Effector memory CD4-positive, alpha-beta T cell (primary cell): ENCODE results near the gene GRIN3A.

Source experiments
- DNase-seq, 3 donors: peaks; one replicate each; pipeline ENCODE4 v3.0.0-alpha.2; 2020
- H3K27ac ChIP-seq: 2 replicates; pipeline ENCODE4 v1.7.0; 2013; ENCODE audit warnings: mild to moderate bottlenecking, low read length, moderate library complexity; ENCODE audit not compliant: insufficient read depth, poor library complexity, severe bottlenecking
- H3K27me3 ChIP-seq: replicated peaks from 2 replicates; pipeline ENCODE4 v1.7.0; 2013; ENCODE audit warnings: mild to moderate bottlenecking, low read length; ENCODE audit not compliant: insufficient read depth, control insufficient read depth, poor library complexity, severe bottlenecking
- H3K36me3 ChIP-seq: 2 replicates; pipeline ENCODE4 v1.7.0; 2013; ENCODE audit warnings: mild to moderate bottlenecking, low read length, moderate library complexity; ENCODE audit not compliant: control insufficient read depth, insufficient read depth
- H3K4me1 ChIP-seq: 2 replicates; pipeline ENCODE4 v1.7.0; 2013; ENCODE audit warnings: low read length, mild to moderate bottlenecking; ENCODE audit not compliant: control insufficient read depth, insufficient read depth, poor library complexity, severe bottlenecking
- H3K4me3 ChIP-seq: 2 replicates; pipeline ENCODE4 v1.7.0; 2013; ENCODE audit warnings: low read length, low read depth, mild to moderate bottlenecking; ENCODE audit not compliant: insufficient read depth, poor library complexity, severe bottlenecking
- H3K9me3 ChIP-seq: 2 replicates; pipeline ENCODE4 v1.7.0; 2013; ENCODE audit warnings: mild to moderate bottlenecking, low read length, moderate library complexity; ENCODE audit not compliant: control insufficient read depth

The GRIN3A gene

GRCh38 chr9:101587332-101588043 is 151.0 kb downstream of the GRIN3A start:
- H3K4me1 ChIP-seq, result no peaks in the 10 kb centered on the region
- no peak overlapping the region for H3K27ac ChIP-seq
- no peak for DNase-seq
- H3K36me3 ChIP-seq, result no peaks in the 10 kb centered on the region
- H3K27me3 ChIP-seq, result no peaks in the 10 kb centered on the region
- H3K9me3 ChIP-seq, result no peaks in the 10 kb centered on the region
- no peak overlapping the region for H3K4me3 ChIP-seq

- DNase-seq, result no peak
- no peak overlapping the region for H3K4me3 ChIP-seq
- H3K4me1 ChIP-seq, result no peaks in the 10 kb centered on the region
- no peaks in the 10 kb centered on the region for H3K9me3 ChIP-seq
- H3K36me3 ChIP-seq, result no peaks in the 10 kb centered on the region
- no peak overlapping the region for H3K27ac ChIP-seq
- H3K27me3 ChIP-seq, result no peaks in the 10 kb centered on the region
Measured at GRCh38 chr9:101586651-101587050, 151.8 kb downstream of the GRIN3A start.

- H3K27ac ChIP-seq, result no peak overlapping the region
- H3K36me3 ChIP-seq, result no peaks in the 10 kb centered on the region
- DNase-seq, result no peak
- H3K27me3 ChIP-seq, result no peaks in the 10 kb centered on the region
- no peak overlapping the region for H3K4me3 ChIP-seq
- H3K4me1 ChIP-seq, result no peaks in the 10 kb centered on the region
- no peaks in the 10 kb centered on the region for H3K9me3 ChIP-seq
Measured at GRCh38 chr9:101585740-101586139, 152.7 kb downstream of the GRIN3A start.

- H3K36me3 ChIP-seq, result no peaks in the 10 kb centered on the region
- H3K27me3 ChIP-seq, result no peaks in the 10 kb centered on the region
- H3K4me3 ChIP-seq, result no peak overlapping the region
- H3K27ac ChIP-seq, result no peak overlapping the region
- no peaks in the 10 kb centered on the region for H3K9me3 ChIP-seq
- no peaks in the 10 kb centered on the region for H3K4me1 ChIP-seq
- no peak for DNase-seq
Measured at GRCh38 chr9:101582553-101582952, 155.9 kb downstream of the GRIN3A start.

GRCh38 chr9:101579711-101580545 is 158.5 kb downstream of the GRIN3A start:
- no peaks in the 10 kb centered on the region for H3K27me3 ChIP-seq
- no peaks in the 10 kb centered on the region for H3K4me1 ChIP-seq
- H3K4me3 ChIP-seq, result no peak overlapping the region
- no peaks in the 10 kb centered on the region for H3K36me3 ChIP-seq
- no peak for DNase-seq
- H3K27ac ChIP-seq, result no peak overlapping the region
- H3K9me3 ChIP-seq, result no peaks in the 10 kb centered on the region

GRCh38 chr9:101578378-101578777 is 160.1 kb downstream of the GRIN3A start:
- H3K4me1 ChIP-seq, result peaks cover under 1% of the 10 kb centered on the region
- H3K36me3 ChIP-seq, result no peaks in the 10 kb centered on the region
- no peak for DNase-seq

GRCh38 chr9:101574731-101575333 is 163.6 kb downstream of the GRIN3A start:
- DNase-seq, result no peak
- peaks cover 28% of the 10 kb centered on the region for H3K4me1 ChIP-seq
- no peaks in the 10 kb centered on the region for H3K9me3 ChIP-seq
- H3K36me3 ChIP-seq, result no peaks in the 10 kb centered on the region
- H3K27me3 ChIP-seq, result no peaks in the 10 kb centered on the region
- H3K4me3 ChIP-seq, result no peak overlapping the region
- H3K27ac ChIP-seq, result no peak overlapping the region

More at GRCh38 chr9:101578378-101578777, 160.1 kb downstream of the GRIN3A start:
- H3K27me3 ChIP-seq, result no peaks in the 10 kb centered on the region
- H3K9me3 ChIP-seq, result no peaks in the 10 kb centered on the region
- H3K27ac ChIP-seq, result no peak overlapping the region
- H3K4me3 ChIP-seq, result no peak overlapping the region

- Histone ChIP-seq H3K4me1 (peaks cover 29% of the 10 kb centered on the region), H3K4me3 (no peak overlapping the region), H3K27me3 (no peaks in the 10 kb centered on the region), H3K27ac (no peak overlapping the region), H3K36me3 (no peaks in the 10 kb centered on the region), H3K9me3 (no peaks in the 10 kb centered on the region)
- DNase-seq, result no peak
Measured at GRCh38 chr9:101572316-101572715, 166.1 kb downstream of the GRIN3A start.

- peaks cover 29% of the 10 kb centered on the region for H3K4me1 ChIP-seq
- H3K36me3 ChIP-seq, result no peaks in the 10 kb centered on the region
- no peak for DNase-seq
- H3K27ac ChIP-seq, result no peak overlapping the region
- H3K4me3 ChIP-seq, result no peak overlapping the region
- no peaks in the 10 kb centered on the region for H3K9me3 ChIP-seq
- no peaks in the 10 kb centered on the region for H3K27me3 ChIP-seq
Measured at GRCh38 chr9:101571114-101571513, 167.3 kb downstream of the GRIN3A start.
